GM12874 (cell line): ENCODE data around the gene MICAL2.

Source experiments
- CTCF ChIP-seq: IDR thresholded peaks from 2 replicates; pipeline ENCODE4 v1.5.1; 2011; ENCODE audit warnings: low read depth, mild to moderate bottlenecking, control low read depth, low read length, moderate library complexity; ENCODE audit not compliant: insufficient read depth

MICAL2 gene

GRCh38 chr11:12261551-12261950 is 151.2 kb downstream of the MICAL2 start:
- TF ChIP-seq CTCF: no peak

- TF ChIP-seq CTCF: no peak
Measured at GRCh38 chr11:12263141-12263693, 152.8 kb downstream of the MICAL2 start.

- no peak for TF ChIP-seq CTCF
Measured at GRCh38 chr11:12264361-12264760, 154.0 kb downstream of the MICAL2 start.

- no peak for TF ChIP-seq CTCF
Measured at GRCh38 chr11:12266132-12266531, 155.7 kb downstream of the MICAL2 start.

- no peak for TF ChIP-seq CTCF
Measured at GRCh38 chr11:12266943-12267342, 156.6 kb downstream of the MICAL2 start.

GRCh38 chr11:12267921-12268320 is 157.5 kb downstream of the MICAL2 start:
- no peak for TF ChIP-seq CTCF

- no peak for TF ChIP-seq CTCF
Measured at GRCh38 chr11:12269104-12269441, 158.7 kb downstream of the MICAL2 start.
